ENCODE results near the gene AP5Z1.

The AP5Z1 gene

GRCh38 chr7:4747746-4748145 lies 27.7 kb upstream of the AP5Z1 start:
- peaks cover 21% of the 10 kb centered on the region for H3K36me3 ChIP-seq (ENCODE audit: insufficient read depth, low read length)
- H3K9me3 ChIP-seq (ENCODE audit: low read length): no peaks in the 10 kb centered on the region
- H3K4me3 ChIP-seq (ENCODE audit: low read depth in 1 of 2, low read length in 2 of 2): no peak overlapping the region
- H3K4me1 ChIP-seq (ENCODE audit: insufficient read depth, low read length): peaks cover 39% of the 10 kb centered on the region
- no peaks in the 10 kb centered on the region for H3K27me3 ChIP-seq (ENCODE audit: control insufficient read depth in 1 of 2, insufficient read depth in 2 of 2, low read length in 2 of 2)
- no peak overlapping the region for H3K9ac ChIP-seq (ENCODE audit: low read length)
- H3K27ac ChIP-seq (ENCODE audit: low read depth, low read length): peak overlapping the region; percentile 48

DNA sequence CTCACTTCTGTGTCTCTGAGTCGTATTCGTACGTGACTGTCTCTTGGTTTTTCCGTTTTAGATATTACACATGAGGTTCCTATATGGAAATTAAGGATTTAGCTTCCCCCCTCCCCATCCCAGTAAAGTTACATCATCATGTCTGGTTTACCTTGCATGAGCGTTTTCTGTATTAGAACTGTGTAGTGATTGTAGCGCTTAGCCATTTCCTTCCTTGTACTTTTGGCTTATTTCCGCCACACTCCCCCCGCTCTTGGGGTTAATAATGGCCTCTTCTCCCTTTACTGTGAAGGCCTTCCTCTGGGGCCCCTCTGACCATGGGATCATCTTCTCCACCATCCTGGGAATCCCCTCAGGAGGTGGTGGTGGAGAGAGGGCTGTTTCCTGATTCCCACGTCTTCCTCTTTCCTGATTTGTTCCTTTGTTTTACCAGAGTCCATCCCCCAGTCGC lies 27.2 kb upstream of the AP5Z1 start:
- no peak overlapping the region for H3K9ac ChIP-seq (ENCODE audit: low read length)
- H3K4me3 ChIP-seq (ENCODE audit: low read depth in 1 of 2, low read length in 2 of 2): no peak overlapping the region
- peaks cover 43% of the 10 kb centered on the region for H3K4me1 ChIP-seq (ENCODE audit: insufficient read depth, low read length)
- peaks cover 19% of the 10 kb centered on the region for H3K36me3 ChIP-seq (ENCODE audit: insufficient read depth, low read length)
- peak overlapping the region; percentile 48 for H3K27ac ChIP-seq (ENCODE audit: low read depth, low read length)
- H3K9me3 ChIP-seq (ENCODE audit: low read length): no peaks in the 10 kb centered on the region
- no peaks in the 10 kb centered on the region for H3K27me3 ChIP-seq (ENCODE audit: control insufficient read depth in 1 of 2, insufficient read depth in 2 of 2, low read length in 2 of 2)

- peaks cover 43% of the 10 kb centered on the region for H3K4me1 ChIP-seq (ENCODE audit: insufficient read depth, low read length)
- H3K27ac ChIP-seq (ENCODE audit: low read depth, low read length): no peak overlapping the region
- H3K4me3 ChIP-seq (ENCODE audit: low read depth in 1 of 2, low read length in 2 of 2): no peak overlapping the region
- no peaks in the 10 kb centered on the region for H3K9me3 ChIP-seq (ENCODE audit: low read length)
- no peak overlapping the region for H3K9ac ChIP-seq (ENCODE audit: low read length)
- peaks cover 21% of the 10 kb centered on the region for H3K36me3 ChIP-seq (ENCODE audit: insufficient read depth, low read length)
- H3K27me3 ChIP-seq (ENCODE audit: control insufficient read depth in 1 of 2, insufficient read depth in 2 of 2, low read length in 2 of 2): no peaks in the 10 kb centered on the region
Measured at GRCh38 chr7:4749363-4749762, 26.1 kb upstream of the AP5Z1 start.

- Histone ChIP-seq H3K27me3 (ENCODE audit: control insufficient read depth in 1 of 2, insufficient read depth in 2 of 2, low read length in 2 of 2) (no peaks in the 10 kb centered on the region), H3K4me3 (ENCODE audit: low read depth in 1 of 2, low read length in 2 of 2) (no peak overlapping the region), H3K9me3 (ENCODE audit: low read length) (no peaks in the 10 kb centered on the region), H3K9ac (ENCODE audit: low read length) (no peak overlapping the region), H3K4me1 (ENCODE audit: insufficient read depth, low read length) (peaks cover 39% of the 10 kb centered on the region), H3K36me3 (ENCODE audit: insufficient read depth, low read length) (peaks cover 26% of the 10 kb centered on the region), H3K27ac (ENCODE audit: low read depth, low read length) (no peak overlapping the region)
Measured at GRCh38 chr7:4749798-4750197, 25.6 kb upstream of the AP5Z1 start.

GRCh38 chr7:4751398-4751947 lies 23.9 kb upstream of the AP5Z1 start:
- Histone ChIP-seq H3K36me3 (ENCODE audit: insufficient read depth, low read length) (peaks cover 41% of the 10 kb centered on the region), H3K4me3 (ENCODE audit: low read depth in 1 of 2, low read length in 2 of 2) (no peak overlapping the region), H3K9me3 (ENCODE audit: low read length) (no peaks in the 10 kb centered on the region), H3K27me3 (ENCODE audit: control insufficient read depth in 1 of 2, insufficient read depth in 2 of 2, low read length in 2 of 2) (no peaks in the 10 kb centered on the region), H3K4me1 (ENCODE audit: insufficient read depth, low read length) (peaks cover 28% of the 10 kb centered on the region), H3K27ac (ENCODE audit: low read depth, low read length) (no peak overlapping the region), H3K9ac (ENCODE audit: low read length) (no peak overlapping the region)

- Histone ChIP-seq H3K9ac (ENCODE audit: low read length) (no peak overlapping the region), H3K4me3 (ENCODE audit: low read depth in 1 of 2, low read length in 2 of 2) (no peak overlapping the region), H3K27me3 (ENCODE audit: control insufficient read depth in 1 of 2, insufficient read depth in 2 of 2, low read length in 2 of 2) (no peaks in the 10 kb centered on the region), H3K4me1 (ENCODE audit: insufficient read depth, low read length) (peaks cover 14% of the 10 kb centered on the region), H3K36me3 (ENCODE audit: insufficient read depth, low read length) (peaks cover 57% of the 10 kb centered on the region), H3K9me3 (ENCODE audit: low read length) (no peaks in the 10 kb centered on the region), H3K27ac (ENCODE audit: low read depth, low read length) (peak overlapping the region; percentile 36)
Measured at GRCh38 chr7:4753598-4754432, 21.6 kb upstream of the AP5Z1 start.

DNA sequence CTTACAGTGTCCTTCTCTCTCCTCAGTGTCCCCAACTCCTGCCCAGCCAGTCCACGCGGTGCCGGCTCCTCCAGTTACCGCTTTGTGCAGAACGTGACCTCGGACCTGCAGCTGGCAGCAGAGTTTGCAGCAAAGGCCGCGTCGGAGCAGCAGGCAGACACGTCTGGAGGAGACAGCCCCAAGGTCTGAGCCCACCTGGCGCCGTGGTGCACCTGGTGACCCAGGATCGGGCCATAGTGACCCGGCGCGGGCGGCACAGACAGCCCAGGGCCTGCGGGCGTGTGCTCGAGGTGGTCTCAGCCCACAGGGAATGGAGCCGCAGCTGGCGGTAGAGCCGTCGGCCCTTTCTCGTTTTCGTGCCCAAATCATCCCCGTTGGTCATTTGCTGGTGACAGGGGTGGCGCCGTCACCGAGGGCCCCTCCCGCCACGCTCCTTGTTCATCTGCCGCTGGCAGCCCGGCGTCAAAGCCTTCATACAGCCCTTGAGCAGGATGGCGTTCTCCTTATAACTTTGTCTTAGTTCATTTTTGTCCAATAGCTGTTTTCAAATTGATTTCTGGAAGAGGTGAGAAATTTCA lies 20.9 kb upstream of the AP5Z1 start:
- no peak overlapping the region for H3K27ac ChIP-seq (ENCODE audit: low read depth, low read length)
- H3K36me3 ChIP-seq (ENCODE audit: insufficient read depth, low read length): peaks cover 53% of the 10 kb centered on the region
- no peaks in the 10 kb centered on the region for H3K9me3 ChIP-seq (ENCODE audit: low read length)
- H3K27me3 ChIP-seq (ENCODE audit: control insufficient read depth in 1 of 2, insufficient read depth in 2 of 2, low read length in 2 of 2): no peaks in the 10 kb centered on the region
- no peak overlapping the region for H3K9ac ChIP-seq (ENCODE audit: low read length)
- H3K4me3 ChIP-seq (ENCODE audit: low read depth in 1 of 2, low read length in 2 of 2): no peak overlapping the region
- peaks cover 14% of the 10 kb centered on the region for H3K4me1 ChIP-seq (ENCODE audit: insufficient read depth, low read length)

GRCh38 chr7:4755045-4755444 lies 20.4 kb upstream of the AP5Z1 start:
- no peak overlapping the region for H3K4me3 ChIP-seq (ENCODE audit: low read depth in 1 of 2, low read length in 2 of 2)
- no peak overlapping the region for H3K9ac ChIP-seq (ENCODE audit: low read length)
- no peak overlapping the region for H3K27ac ChIP-seq (ENCODE audit: low read depth, low read length)
- H3K9me3 ChIP-seq (ENCODE audit: low read length): no peaks in the 10 kb centered on the region
- H3K36me3 ChIP-seq (ENCODE audit: insufficient read depth, low read length): peaks cover 55% of the 10 kb centered on the region
- peaks cover 14% of the 10 kb centered on the region for H3K4me1 ChIP-seq (ENCODE audit: insufficient read depth, low read length)
- H3K27me3 ChIP-seq (ENCODE audit: control insufficient read depth in 1 of 2, insufficient read depth in 2 of 2, low read length in 2 of 2): no peaks in the 10 kb centered on the region

DNA sequence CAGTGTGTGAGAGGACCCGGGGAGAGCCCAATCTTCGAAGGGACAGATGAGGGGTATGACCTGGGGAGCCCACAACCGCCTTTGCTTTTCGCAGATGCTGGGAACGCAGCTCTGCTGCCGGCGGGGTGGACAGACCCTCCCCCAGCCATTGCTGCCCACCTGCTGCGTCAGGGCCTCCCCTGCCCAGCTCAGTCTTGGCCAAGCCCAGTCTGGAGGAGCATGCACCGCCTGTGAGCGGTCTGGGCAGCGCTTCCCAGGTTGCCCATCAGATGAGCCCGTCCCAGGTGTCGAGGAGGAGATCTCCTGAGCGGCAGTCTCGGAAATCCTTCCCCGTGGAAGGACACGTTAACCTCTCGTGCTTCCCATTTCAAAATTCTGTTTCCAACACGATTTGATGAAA lies 17.3 kb upstream of the AP5Z1 start:
- H3K36me3 ChIP-seq (ENCODE audit: insufficient read depth, low read length): peaks cover 70% of the 10 kb centered on the region
- no peaks in the 10 kb centered on the region for H3K9me3 ChIP-seq (ENCODE audit: low read length)
- no peaks in the 10 kb centered on the region for H3K27me3 ChIP-seq (ENCODE audit: control insufficient read depth in 1 of 2, insufficient read depth in 2 of 2, low read length in 2 of 2)
- H3K4me1 ChIP-seq (ENCODE audit: insufficient read depth, low read length): peaks cover 12% of the 10 kb centered on the region
- H3K9ac ChIP-seq (ENCODE audit: low read length): no peak overlapping the region
- H3K4me3 ChIP-seq (ENCODE audit: low read depth in 1 of 2, low read length in 2 of 2): no peak overlapping the region
- H3K27ac ChIP-seq (ENCODE audit: low read depth, low read length): no peak overlapping the region

DNA sequence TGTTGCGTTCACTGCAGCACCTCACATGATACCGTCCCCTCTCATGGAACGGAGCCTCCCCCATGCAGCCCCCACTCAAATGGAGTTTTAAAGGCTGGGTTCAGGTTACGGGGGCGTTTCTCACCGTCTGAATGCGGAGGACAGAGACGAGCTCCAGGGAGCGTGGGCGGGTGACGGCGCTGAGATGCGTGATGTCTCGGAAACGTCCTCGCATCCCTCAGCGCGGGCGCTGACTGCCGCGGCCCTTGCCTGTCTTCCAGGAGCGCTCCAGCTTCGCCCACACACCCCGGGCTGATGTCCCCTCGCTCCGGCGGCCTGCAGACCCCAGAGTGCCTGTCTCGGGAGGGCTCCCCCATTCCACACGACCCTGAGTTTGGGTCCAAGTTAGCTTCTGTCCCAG lies 16.6 kb upstream of the AP5Z1 start:
- H3K9ac ChIP-seq (ENCODE audit: low read length): no peak overlapping the region
- H3K4me3 ChIP-seq (ENCODE audit: low read depth in 1 of 2, low read length in 2 of 2): no peak overlapping the region
- no peaks in the 10 kb centered on the region for H3K27me3 ChIP-seq (ENCODE audit: control insufficient read depth in 1 of 2, insufficient read depth in 2 of 2, low read length in 2 of 2)
- H3K36me3 ChIP-seq (ENCODE audit: insufficient read depth, low read length): peaks cover 77% of the 10 kb centered on the region
- H3K4me1 ChIP-seq (ENCODE audit: insufficient read depth, low read length): peaks cover 5% of the 10 kb centered on the region
- H3K27ac ChIP-seq (ENCODE audit: low read depth, low read length): no peak overlapping the region
- H3K9me3 ChIP-seq (ENCODE audit: low read length): no peaks in the 10 kb centered on the region

GRCh38 chr7:4759211-4759610 lies 16.2 kb upstream of the AP5Z1 start:
- Histone ChIP-seq H3K9ac (ENCODE audit: low read length) (no peak overlapping the region), H3K9me3 (ENCODE audit: low read length) (no peaks in the 10 kb centered on the region), H3K4me3 (ENCODE audit: low read depth in 1 of 2, low read length in 2 of 2) (no peak overlapping the region), H3K27ac (ENCODE audit: low read depth, low read length) (no peak overlapping the region), H3K27me3 (ENCODE audit: control insufficient read depth in 1 of 2, insufficient read depth in 2 of 2, low read length in 2 of 2) (no peaks in the 10 kb centered on the region), H3K4me1 (ENCODE audit: insufficient read depth, low read length) (peaks cover 6% of the 10 kb centered on the region), H3K36me3 (ENCODE audit: insufficient read depth, low read length) (peaks cover 80% of the 10 kb centered on the region)
